Tibial nerve (tissue), 4 donors: Measurements from ENCODE around the gene OSBPL10. TPM values are rescaled to one million over a fixed set of nuclear protein-coding genes. Genes with fewer than 3 reads are reported as not detected.

Experiments used
- DNase-seq, 2 donors: peaks; one replicate each; pipeline ENCODE4 v3.0.0-alpha.2; 2019; ENCODE audit warnings: low spot score in 2 of 2
- H3K27ac ChIP-seq, 4 donors: fragments of 200-600 bp; sonication (generic) in 3 of 4; one replicate each; pipeline ENCODE4 v1.5.1; 2017 to 2019; ENCODE audit warnings: mild to moderate bottlenecking in 1 of 4
- H3K27me3 ChIP-seq, 2 donors: fragments of 200-600 bp; sonication (generic) in 1 of 2; one replicate each; pipeline versions ENCODE4 v1.5.1 to v1.6.0; 2017 to 2019
- H3K36me3 ChIP-seq, 3 donors: fragments of 200-600 bp; sonication (generic); one replicate each; pipeline ENCODE4 v1.5.1; 2018 to 2019
- H3K4me1 ChIP-seq, 4 donors: fragments of 200-600 bp; sonication (generic) in 3 of 4; one replicate each; pipeline ENCODE4 v1.5.1; 2017 to 2019
- H3K4me3 ChIP-seq, 4 donors: fragments of 200-600 bp; sonication (generic) in 3 of 4; one replicate each; pipeline ENCODE4 v1.5.1; 2017 to 2019; ENCODE audit warnings: mild to moderate bottlenecking in 1 of 4, moderate library complexity in 1 of 4
- H3K9me3 ChIP-seq, 4 donors: fragments of 200-600 bp; sonication (generic) in 3 of 4; one replicate each; pipeline ENCODE4 v1.5.1; 2017 to 2019
- EP300 ChIP-seq, 2 donors: sonication (generic); formaldehyde crosslinking; IDR thresholded peaks; one replicate each; pipeline ENCODE4 v1.6.1; 2017; ENCODE audit warnings: antibody characterized with exemption in 2 of 2, mild to moderate bottlenecking in 1 of 2
- POLR2A ChIP-seq, 2 donors: fragments of 450-650 bp; IDR thresholded peaks; one replicate each; pipeline ENCODE4 v1.6.1; 2017; ENCODE audit warnings: antibody characterized with exemption in 2 of 2, mild to moderate bottlenecking in 2 of 2, moderate library complexity in 2 of 2
- WGBS, 2 donors: methylation state at CpG; one replicate each; pipeline ENCODE4 v1.1.5; 2018; 5-methylcytosine and 5-hydroxymethylcytosine counted together
- total RNA-seq, 4 donors: library from RNA; depleted of rRNA; stranded (reverse); fragments of >200 nt; gene quantifications; one replicate each; pipeline ENCODE4 v1.1.0, GENCODE V29; 2016
- TF ChIP-seq, protein P1 (sequence below), 5 experiments: fragments of 200-600 bp in 3 of 5; fragments of 450-650 bp in 2 of 5; sonication (generic) in 3 of 5; IDR thresholded peaks; one replicate each; pipeline ENCODE4 v1.5.1; 2016 to 2019; ENCODE audit warnings: antibody characterized with exemption in 5 of 5, mild to moderate bottlenecking in 3 of 5, moderate library complexity in 2 of 5

OSBPL10 gene
- total RNA-seq, 4 donors from 2014 or later = 45.0 to 79.2 (median 60.4) TPM

DNA sequence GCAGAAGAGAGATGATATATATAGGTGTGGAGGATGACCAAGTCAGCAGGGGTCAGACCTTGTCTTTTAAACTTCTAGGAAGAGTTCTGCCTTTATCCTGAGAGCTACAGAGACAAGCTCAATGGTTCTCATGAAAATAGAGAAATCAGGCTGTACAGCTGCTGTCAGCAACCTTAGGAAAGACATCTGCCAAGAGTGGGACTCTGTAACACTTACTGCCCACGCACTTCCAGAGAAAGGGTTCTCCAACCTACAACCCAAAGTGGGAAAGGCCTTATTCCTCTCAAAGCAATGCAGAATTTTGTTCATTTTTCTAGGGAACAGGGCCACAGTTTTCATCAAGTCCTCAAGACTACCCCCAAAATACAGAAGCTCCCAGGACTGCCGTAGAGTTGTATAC lies 309.6 kb downstream of the OSBPL10 start:
- 66 to 68% methylated on average over 2 of the region's 2 CpGs for WGBS, 2 donors
- Histone ChIP-seq H3K36me3 (peaks cover 0 to 13% (median 0%) of the 10 kb centered on the region in 3 donors), H3K27ac (no peak overlapping the region), H3K27me3 (no peaks in the 10 kb centered on the region), H3K4me3 (no peak overlapping the region), H3K9me3 (no peaks in the 10 kb centered on the region), H3K4me1 (peaks cover 0 to 14% (median 0%) of the 10 kb centered on the region in 4 donors)
- TF ChIP-seq POLR2A (IDR thresholded peaks at IDR 0.05) (no peak), EP300 (IDR thresholded peaks at IDR 0.05) (no peak)
- TF ChIP-seq, protein P1, sequence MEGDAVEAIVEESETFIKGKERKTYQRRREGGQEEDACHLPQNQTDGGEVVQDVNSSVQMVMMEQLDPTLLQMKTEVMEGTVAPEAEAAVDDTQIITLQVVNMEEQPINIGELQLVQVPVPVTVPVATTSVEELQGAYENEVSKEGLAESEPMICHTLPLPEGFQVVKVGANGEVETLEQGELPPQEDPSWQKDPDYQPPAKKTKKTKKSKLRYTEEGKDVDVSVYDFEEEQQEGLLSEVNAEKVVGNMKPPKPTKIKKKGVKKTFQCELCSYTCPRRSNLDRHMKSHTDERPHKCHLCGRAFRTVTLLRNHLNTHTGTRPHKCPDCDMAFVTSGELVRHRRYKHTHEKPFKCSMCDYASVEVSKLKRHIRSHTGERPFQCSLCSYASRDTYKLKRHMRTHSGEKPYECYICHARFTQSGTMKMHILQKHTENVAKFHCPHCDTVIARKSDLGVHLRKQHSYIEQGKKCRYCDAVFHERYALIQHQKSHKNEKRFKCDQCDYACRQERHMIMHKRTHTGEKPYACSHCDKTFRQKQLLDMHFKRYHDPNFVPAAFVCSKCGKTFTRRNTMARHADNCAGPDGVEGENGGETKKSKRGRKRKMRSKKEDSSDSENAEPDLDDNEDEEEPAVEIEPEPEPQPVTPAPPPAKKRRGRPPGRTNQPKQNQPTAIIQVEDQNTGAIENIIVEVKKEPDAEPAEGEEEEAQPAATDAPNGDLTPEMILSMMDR (IDR thresholded peaks at IDR 0.05) = no peak
- DNase-seq = no peak

DNA sequence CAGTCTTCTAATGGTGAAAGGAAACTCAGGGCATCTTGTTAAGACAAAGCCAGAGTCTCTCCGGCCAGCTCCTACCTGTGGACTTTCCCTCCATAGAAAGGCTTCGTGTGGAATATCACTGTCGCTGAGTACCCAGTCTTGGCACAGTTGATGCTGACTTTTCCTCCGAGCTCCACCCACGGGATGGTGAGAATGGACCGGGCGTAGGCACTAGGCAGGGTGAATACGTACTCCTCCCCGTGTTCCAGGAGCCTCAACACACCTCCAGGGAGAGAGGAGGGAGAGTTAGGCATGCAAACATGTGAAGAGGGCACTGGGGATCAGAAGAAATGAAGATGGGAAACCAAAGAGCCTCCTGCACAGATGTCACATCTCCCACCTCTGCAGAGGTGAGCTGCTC lies 310.3 kb downstream of the OSBPL10 start:
- 77% methylated on average over 9 of the region's 9 CpGs for whole genome bisulfite sequencing, 2 donors
- Histone ChIP-seq H3K4me1 (peaks cover 0 to 13% (median 0%) of the 10 kb centered on the region in 4 donors), H3K36me3 (peaks cover 0 to 13% (median 0%) of the 10 kb centered on the region in 3 donors), H3K4me3 (no peak overlapping the region), H3K27me3 (no peaks in the 10 kb centered on the region), H3K27ac (no peak overlapping the region), H3K9me3 (no peaks in the 10 kb centered on the region)
- no peak for TF ChIP-seq POLR2A (IDR thresholded peaks at IDR 0.05)
- TF ChIP-seq EP300 (IDR thresholded peaks at IDR 0.05) = no peak
- TF ChIP-seq, protein P1 (IDR thresholded peaks at IDR 0.05) = no peak
- no peak for DNase-seq

DNA sequence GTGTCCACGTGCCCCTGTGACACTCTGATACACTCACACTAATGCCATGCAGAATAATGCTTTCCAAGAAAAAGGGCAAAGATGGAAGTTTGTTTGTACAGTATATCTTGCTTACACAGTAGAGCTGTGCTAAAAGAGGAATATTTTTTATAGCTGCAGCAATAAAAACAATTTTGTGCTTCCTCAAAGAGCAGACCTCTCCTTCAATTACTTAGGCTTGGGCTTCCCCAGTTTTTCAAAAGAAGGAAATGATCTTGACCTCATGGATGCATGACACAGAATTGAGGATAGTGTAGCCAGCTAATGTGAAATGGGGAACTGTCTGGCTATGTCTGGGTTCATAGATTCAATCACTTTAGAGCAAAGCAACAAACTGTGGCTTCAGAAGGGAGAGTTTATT lies 310.9 kb downstream of the OSBPL10 start:
- Histone ChIP-seq H3K9me3 (no peaks in the 10 kb centered on the region), H3K4me3 (no peak overlapping the region), H3K36me3 (peaks cover 0 to 13% (median 0%) of the 10 kb centered on the region in 3 donors), H3K27me3 (no peaks in the 10 kb centered on the region), H3K4me1 (peaks cover 0 to 13% (median 0%) of the 10 kb centered on the region in 4 donors), H3K27ac (no peak overlapping the region)
- DNase-seq = no peak
- TF ChIP-seq EP300 (IDR thresholded peaks at IDR 0.05) (no peak), POLR2A (IDR thresholded peaks at IDR 0.05) (no peak)
- TF ChIP-seq, protein P1 (IDR thresholded peaks at IDR 0.05) = no peak
- 57 to 71% methylated on average over 1 of the region's 1 CpG for WGBS, 2 donors

DNA sequence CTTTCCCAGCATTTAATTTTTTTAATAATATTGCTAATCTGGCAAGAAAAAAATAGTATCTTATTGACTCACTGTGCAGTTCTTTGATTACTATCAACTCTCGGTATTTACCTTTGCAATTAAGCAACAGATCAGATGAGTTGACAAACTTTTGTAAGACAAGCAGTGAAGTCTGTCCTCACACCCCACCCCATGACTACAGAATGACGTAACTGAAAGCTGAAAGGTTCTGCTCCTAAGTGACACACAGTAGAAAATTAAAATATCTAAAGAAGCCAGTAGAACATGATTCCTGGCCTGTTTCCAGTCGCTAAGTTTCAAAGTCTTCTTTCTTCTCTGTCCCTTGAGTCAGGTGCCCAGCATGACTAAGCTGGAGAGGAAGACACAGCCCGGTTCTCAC lies 312.8 kb downstream of the OSBPL10 start:
- Histone ChIP-seq H3K4me1 (peaks cover 0 to 13% (median 0%) of the 10 kb centered on the region in 4 donors), H3K27me3 (no peaks in the 10 kb centered on the region), H3K36me3 (peaks cover 0 to 22% (median 0%) of the 10 kb centered on the region in 3 donors), H3K4me3 (no peak overlapping the region), H3K27ac (no peak overlapping the region), H3K9me3 (no peaks in the 10 kb centered on the region)
- no peak for DNase-seq
- 91 to 94% methylated on average over 4 of the region's 4 CpGs for WGBS, 2 donors
- TF ChIP-seq, protein P1 (IDR thresholded peaks at IDR 0.05) = no peak
- TF ChIP-seq POLR2A (IDR thresholded peaks at IDR 0.05) = no peak

DNA sequence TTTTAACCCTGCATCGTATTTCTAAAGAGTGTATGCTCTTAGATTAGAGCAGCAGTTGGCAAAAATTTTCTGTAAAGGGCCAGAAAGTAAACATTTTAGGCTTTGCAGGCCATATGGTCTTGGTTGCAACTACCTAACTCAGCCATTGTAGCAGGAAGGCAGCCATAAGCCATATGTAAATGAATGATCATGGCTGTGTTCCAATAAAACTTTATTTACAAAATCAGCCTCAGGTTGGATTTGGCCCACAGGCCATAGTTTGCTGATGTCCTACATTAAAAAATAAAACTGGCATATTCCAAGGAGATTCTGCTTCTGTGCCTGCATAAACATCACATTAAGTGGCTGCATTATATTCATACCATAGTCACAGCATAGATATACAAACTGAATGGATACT lies 313.5 kb downstream of the OSBPL10 start:
- no peak for DNase-seq
- H3K36me3 ChIP-seq = peaks cover 0 to 22% (median 0%) of the 10 kb centered on the region in 3 donors
- H3K27me3 ChIP-seq = no peaks in the 10 kb centered on the region
- no peak overlapping the region for H3K27ac ChIP-seq
- H3K9me3 ChIP-seq = no peaks in the 10 kb centered on the region
- H3K4me1 ChIP-seq = peaks cover 0 to 11% (median 0%) of the 10 kb centered on the region in 4 donors
- no peak overlapping the region for H3K4me3 ChIP-seq
- WGBS, 2 donors = 98 to 100% methylated on average over 1 of the region's 1 CpG
- TF ChIP-seq, protein P1 (IDR thresholded peaks at IDR 0.05) = no peak
- no peak for TF ChIP-seq POLR2A (IDR thresholded peaks at IDR 0.05)
- no peak for TF ChIP-seq EP300 (IDR thresholded peaks at IDR 0.05)
